Neuron (in vitro differentiated cells): ENCODE measurements around the gene GREB1.

Experiments
- H2AFZ ChIP-seq: one replicate; pipeline ENCODE4 v1.6.1; 2013; ENCODE audit warnings: low read depth, mild to moderate bottlenecking, inconsistent platforms, low read length, moderate library complexity
- H3K27me3 ChIP-seq: one replicate; pipeline ENCODE4 v1.6.1; 2013; ENCODE audit warnings: low read length; ENCODE audit not compliant: insufficient read depth
- H3K36me3 ChIP-seq: one replicate; pipeline ENCODE4 v1.6.1; 2013; ENCODE audit warnings: low read length; ENCODE audit not compliant: insufficient read depth
- H3K4me1 ChIP-seq: one replicate; pipeline ENCODE4 v1.6.1; 2013; ENCODE audit warnings: low read length; ENCODE audit not compliant: insufficient read depth
- H3K4me3 ChIP-seq: 2 replicates; pipeline ENCODE4 v1.5.1; 2013; ENCODE audit warnings: mild to moderate bottlenecking, low read length, moderate library complexity
- H3K9me3 ChIP-seq: one replicate; pipeline ENCODE4 v1.6.1; 2013; ENCODE audit warnings: low read length

GREB1 gene

DNA sequence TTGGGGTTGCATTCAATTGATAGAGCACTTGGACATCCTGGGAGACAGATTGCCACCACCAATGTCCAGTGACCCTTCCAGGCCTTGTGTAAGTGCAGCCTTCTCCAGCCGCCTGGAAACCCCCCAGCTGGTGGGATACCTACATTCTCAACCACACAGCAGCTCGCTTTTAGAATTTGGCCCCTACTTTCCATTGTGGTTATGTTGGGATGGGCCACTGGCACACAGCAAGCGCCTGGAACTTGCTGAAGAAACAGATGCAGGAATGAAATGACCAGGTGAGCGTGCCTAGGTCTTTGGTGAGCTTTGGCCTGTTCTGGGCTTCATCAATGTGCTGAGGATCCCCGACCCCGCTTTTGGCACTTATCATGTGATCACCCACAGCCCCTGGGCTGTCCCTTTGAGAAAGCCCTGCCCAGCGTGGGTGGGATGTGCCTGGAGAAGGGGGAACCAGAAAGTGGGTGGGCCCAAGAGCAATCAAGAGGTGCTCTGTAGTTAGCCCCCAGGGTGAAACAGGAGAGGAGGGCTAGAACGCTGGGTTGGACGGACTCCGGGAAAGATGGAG is 152.1 kb downstream of the GREB1 start:
- Histone ChIP-seq H3K9me3 (no peaks in the 10 kb centered on the region), H3K4me1 (peaks cover 22% of the 10 kb centered on the region), H3K4me3 (no peak overlapping the region), H2AFZ (no peak overlapping the region), H3K27me3 (no peaks in the 10 kb centered on the region), H3K36me3 (no peaks in the 10 kb centered on the region)

DNA sequence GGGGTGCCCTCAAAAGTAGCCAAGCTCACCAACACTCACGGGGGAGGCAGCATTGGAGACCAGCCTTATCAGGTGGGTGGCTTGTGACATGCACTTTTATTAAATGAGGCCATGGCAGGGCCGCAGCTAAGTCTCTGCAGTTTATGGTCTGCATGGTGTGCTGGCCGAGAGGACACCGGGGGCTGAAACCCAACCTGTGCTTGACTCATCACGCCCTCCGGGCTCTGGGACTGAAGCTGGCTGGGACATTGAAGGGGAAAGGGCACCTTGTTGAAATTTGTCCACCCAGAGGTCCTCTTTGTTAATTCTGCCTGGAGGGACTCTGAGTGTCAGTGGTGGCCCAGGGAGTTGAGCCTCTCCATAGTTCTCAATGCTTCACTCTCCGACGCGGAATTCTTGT is 153.9 kb downstream of the GREB1 start:
- Histone ChIP-seq H3K4me3 (no peak overlapping the region), H2AFZ (peak overlapping the region; percentile 50), H3K4me1 (peaks cover 21% of the 10 kb centered on the region), H3K9me3 (no peaks in the 10 kb centered on the region), H3K36me3 (no peaks in the 10 kb centered on the region), H3K27me3 (no peaks in the 10 kb centered on the region)

DNA sequence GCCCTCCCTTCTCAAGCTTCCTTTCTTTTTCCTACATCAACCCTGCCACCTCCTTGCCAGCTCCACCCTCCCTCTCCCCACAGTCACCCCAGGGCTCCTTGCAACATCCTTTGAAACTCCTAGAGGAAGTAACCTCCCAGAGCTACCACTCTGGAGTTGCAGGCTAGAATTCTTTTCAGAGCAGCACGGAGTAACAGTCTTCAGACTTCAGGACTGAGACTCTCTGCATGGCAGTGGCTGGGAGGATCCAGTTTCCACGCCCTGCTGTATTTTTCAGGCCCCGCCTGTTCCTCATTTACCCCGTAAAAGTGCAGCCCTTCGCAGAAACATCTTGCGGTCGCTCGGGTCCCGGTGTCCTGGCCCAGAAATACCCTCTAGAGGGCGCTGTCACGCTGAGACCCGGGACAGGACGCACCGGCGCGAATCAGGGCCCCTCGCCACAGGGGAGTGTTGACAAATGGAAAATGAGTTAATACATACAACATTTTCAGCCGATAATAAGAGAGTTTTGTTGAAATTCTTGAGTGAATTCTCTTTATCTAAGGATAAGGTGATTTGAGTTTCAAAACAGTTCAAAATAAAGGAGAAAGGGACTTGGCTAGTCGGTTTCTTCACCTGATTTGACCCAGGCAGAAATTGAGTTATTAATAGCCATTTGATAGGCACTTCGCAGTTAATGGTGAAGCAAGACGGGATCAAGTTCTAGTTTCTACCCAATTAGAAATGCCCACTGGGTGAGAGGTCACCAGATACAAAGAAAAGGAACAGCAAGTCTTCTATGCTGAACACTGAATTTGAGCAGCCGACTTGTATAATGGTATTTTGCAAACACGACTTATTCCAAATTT is 154.6 kb downstream of the GREB1 start:
- peak overlapping the region; percentile 6 for H3K4me3 ChIP-seq
- H3K9me3 ChIP-seq: no peaks in the 10 kb centered on the region
- H3K27me3 ChIP-seq: no peaks in the 10 kb centered on the region

DNA sequence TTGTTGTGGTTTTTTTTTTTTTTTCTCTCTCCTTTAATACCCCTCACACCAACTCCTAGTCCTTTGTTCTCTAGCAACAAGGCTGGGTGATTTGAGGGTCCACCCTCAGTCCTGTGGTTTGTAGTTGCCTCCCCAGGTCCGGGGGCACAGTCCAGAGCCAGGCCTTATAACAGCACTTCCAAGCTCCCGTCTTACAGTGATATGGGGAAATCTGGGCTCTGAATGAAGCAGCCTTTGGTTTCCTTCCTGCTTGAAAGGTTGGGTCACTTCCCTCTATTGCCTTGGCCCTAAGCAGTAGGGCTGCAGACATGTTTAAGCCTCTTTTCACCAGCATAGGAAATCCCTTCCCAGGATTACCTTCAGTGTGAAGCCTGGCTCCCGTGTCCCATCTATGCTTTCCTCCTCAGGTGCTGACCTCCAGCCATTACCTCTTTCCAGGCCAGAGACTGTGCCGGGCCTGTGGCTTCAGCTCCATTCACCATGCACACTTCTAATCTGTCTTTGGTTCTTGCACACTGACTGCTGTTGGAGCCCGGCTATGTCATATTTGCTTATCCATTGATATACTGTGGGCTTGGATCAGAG is 157.3 kb downstream of the GREB1 start:
- H3K36me3 ChIP-seq: no peaks in the 10 kb centered on the region
- no peak overlapping the region for H2AFZ ChIP-seq
- H3K27me3 ChIP-seq: no peaks in the 10 kb centered on the region
- no peak overlapping the region for H3K4me3 ChIP-seq
- H3K4me1 ChIP-seq: peaks cover 11% of the 10 kb centered on the region
- no peaks in the 10 kb centered on the region for H3K9me3 ChIP-seq

More for the DNA sequence above, 154.6 kb downstream of the GREB1 start:
- Histone ChIP-seq H3K36me3 (no peaks in the 10 kb centered on the region), H2AFZ (peak overlapping the region; percentile 50), H3K4me1 (peaks cover 21% of the 10 kb centered on the region)
